ENCODE results near the gene SLC6A9. TPM values are rescaled to one million over a fixed set of nuclear protein-coding genes. Genes with fewer than 3 reads are reported as not detected.

The SLC6A9 gene
- total and polyA plus RNA-seq, 2 experiments from 2014 or later: 14.4 to 20.0 TPM

GRCh38 chr1:44032170-44032790, 1.0 kb upstream of the SLC6A9 start:
- peaks cover 10% of the 10 kb centered on the region for H3K27me3 Mint-ChIP-seq (ENCODE audit: insufficient read depth, low read depth, poor library complexity)
- peaks cover 4% of the 10 kb centered on the region; the same call in 1 of the 3 replicates for H3K9me3 Mint-ChIP-seq
- Histone ChIP-seq H3K4me1 (ENCODE audit: insufficient read depth) (peaks cover 24% of the 10 kb centered on the region), H3K27ac (ENCODE audit: low read depth) (peak overlapping the region; percentile 98), H3K79me2 (replicated peaks; ENCODE audit: insufficient read depth) (peaks cover 20% of the 10 kb centered on the region), H3K36me3 (ENCODE audit: insufficient read depth) (no peaks in the 10 kb centered on the region; the same call in 1 of the 2 replicates), H3K9me2 (ENCODE audit: insufficient read depth) (no peaks in the 10 kb centered on the region), H3K27me3 (ENCODE audit: insufficient read depth) (no peaks in the 10 kb centered on the region), H3K4me3 (peak overlapping the region; percentile 98), H3K4me2 (peak overlapping the region; percentile 90), H4K20me1 (replicated peaks; ENCODE audit: insufficient read depth) (no peaks in the 10 kb centered on the region; the same call in 1 of the 2 replicates), H3F3A (replicated peaks; ENCODE audit: low read depth) (peaks cover 23% of the 10 kb centered on the region), H2AFZ (no peak overlapping the region)
- peak overlapping the region; percentile 95 for H3K27ac Mint-ChIP-seq
- DNase-seq (ENCODE audit: low spot score) (peak; percentile 49), ATAC-seq (peak; percentile 5)
- H3K36me3 Mint-ChIP-seq (ENCODE audit: low read depth): peaks cover 19% of the 10 kb centered on the region
- TF ChIP-seq STAT1 (IDR thresholded peaks at IDR 0.05; ENCODE audit: unreplicated experiment) (no peak), ETS1 (IDR thresholded peaks at IDR 0.05) (no peak), CREB1 (CRISPR knock-in tag; IDR thresholded peaks at IDR 0.05; ENCODE audit: low read depth) (no peak), REST (IDR thresholded peaks at IDR 0.05; ENCODE audit: unreplicated experiment) (no peak), CTCF (conservative IDR thresholded peaks at IDR 0.05; ENCODE audit: low read depth in 2 of 2) (no peak), EZH2phosphoT487 (IDR thresholded peaks at IDR 0.05; ENCODE audit: unreplicated experiment) (no peak), NANOG (IDR thresholded peaks at IDR 0.05; ENCODE audit: borderline replicate concordance) (no peak), POLR2AphosphoS5 (IDR thresholded peaks at IDR 0.05; ENCODE audit: low read depth) (no peak), ZNF462 (CRISPR knock-in tag; IDR thresholded peaks at IDR 0.05) (no peak), ZNF114 (CRISPR knock-in tag; IDR thresholded peaks at IDR 0.05) (no peak), JUNB (IDR thresholded peaks at IDR 0.05; ENCODE audit: unreplicated experiment) (no peak), EZH2 (IDR thresholded peaks at IDR 0.05; ENCODE audit: low read depth, unreplicated experiment) (no peak), ZNF331 (CRISPR knock-in tag; IDR thresholded peaks at IDR 0.05; ENCODE audit: low read depth) (no peak)
- H3K4me1 Mint-ChIP-seq: peaks cover 47% of the 10 kb centered on the region
- H3K4me3 Mint-ChIP-seq: peak overlapping the region; percentile 94

Measured in GM23338 (cell line).